HG02623 (cell line): ENCODE measurements around the gene TPGS1.

Source experiments
- ATAC-seq: cut with Tn5 transposase; IDR thresholded peaks from one replicate; pipeline ENCODE4 v1.9.1; 2021; ENCODE audit warnings: moderate library complexity; ENCODE audit not compliant: unreplicated experiment

The TPGS1 gene

GRCh38 chr19:536031-536880 lies 29.0 kb downstream of the TPGS1 start:
- ATAC-seq: no peak

- no peak for ATAC-seq
Measured at GRCh38 chr19:536881-537404, 29.6 kb downstream of the TPGS1 start.

- no peak for ATAC-seq
Measured at GRCh38 chr19:538641-539428, 31.5 kb downstream of the TPGS1 start.

- no peak for ATAC-seq
Measured at GRCh38 chr19:539429-540030, 32.2 kb downstream of the TPGS1 start.

GRCh38 chr19:540867-541637 lies 33.8 kb downstream of the TPGS1 start:
- ATAC-seq: no peak

GRCh38 chr19:541699-542098 lies 34.4 kb downstream of the TPGS1 start:
- no peak for ATAC-seq

- no peak for ATAC-seq
Measured at GRCh38 chr19:542173-542866, 35.0 kb downstream of the TPGS1 start.

GRCh38 chr19:543910-544608 lies 36.8 kb downstream of the TPGS1 start, which contains the start of gene GZMM:
GZMM (plus strand) TSS chr19:544053; CDS start chr19:544072, 19 bp downstream.
- no peak for ATAC-seq

GRCh38 chr19:547117-547516 lies 39.8 kb downstream of the TPGS1 start:
- ATAC-seq: no peak

GRCh38 chr19:547836-548720 lies 40.8 kb downstream of the TPGS1 start:
- ATAC-seq: no peak

GRCh38 chr19:548886-549830 lies 41.9 kb downstream of the TPGS1 start:
- no peak for ATAC-seq

GRCh38 chr19:554817-555216 lies 47.5 kb downstream of the TPGS1 start:
- no peak for ATAC-seq

- no peak for ATAC-seq
Measured at GRCh38 chr19:555474-555808, 48.1 kb downstream of the TPGS1 start.

GRCh38 chr19:556611-557382 lies 49.5 kb downstream of the TPGS1 start:
- ATAC-seq: no peak

GRCh38 chr19:558770-559439 lies 51.6 kb downstream of the TPGS1 start:
- ATAC-seq: no peak

GRCh38 chr19:560121-560520 lies 52.8 kb downstream of the TPGS1 start:
- no peak for ATAC-seq
